NB4 (cell line): Measurements from ENCODE around the gene GFOD1.

Source experiments
- CTCF ChIP-seq: IDR thresholded peaks from one replicate; pipeline ENCODE4 v1.5.1; 2012; ENCODE audit warnings: low read depth, low read length
- POLR2A ChIP-seq: IDR thresholded peaks from 2 replicates; pipeline ENCODE4 v1.6.1; 2011; ENCODE audit warnings: mild to moderate bottlenecking; ENCODE audit not compliant: insufficient read length; ENCODE audit errors: extremely low read depth

DNA sequence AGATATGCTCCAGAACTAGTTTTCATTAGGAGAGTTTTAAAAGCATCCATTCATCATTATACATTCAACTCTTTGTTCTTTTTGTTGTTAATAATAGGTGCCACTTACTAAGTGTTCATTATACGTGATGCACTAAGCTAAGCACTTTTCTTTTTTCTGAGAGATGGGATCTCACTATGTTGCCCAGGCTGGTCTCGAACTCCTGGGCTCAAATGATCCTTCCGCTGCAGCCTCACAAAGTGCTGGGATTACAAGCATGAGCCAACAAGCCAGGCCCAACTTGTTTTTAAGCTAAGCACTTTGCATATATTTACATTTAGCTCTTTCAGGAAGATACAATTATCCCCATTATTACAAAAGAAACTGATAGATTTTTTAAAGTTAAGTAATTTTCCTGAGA, 5.7 kb upstream of the GFOD1 start:
- TF ChIP-seq CTCF (no peak), POLR2A (no peak)
